Heart left ventricle (tissue), 16 donors: ENCODE measurements around the gene ISOC2. TPM values are rescaled to one million over a fixed set of nuclear protein-coding genes. Genes with fewer than 3 reads are reported as not detected.

Source experiments
- ATAC-seq, 4 donors: fragments of 200-7000 bp; cut with Tn5 transposase; one replicate each; pipeline ENCODE4 v1.9.1; 2020 to 2022; ENCODE audit warnings: moderate library complexity in 4 of 4, mild to moderate bottlenecking in 3 of 4, moderate number of reproducible peaks in 1 of 4
- DNase-seq, 5 donors: peaks; one replicate each; pipeline ENCODE4 v3.0.0-alpha.2; 2020
- H3K27ac ChIP-seq, 12 donors: fragments of 200-600 bp; sonication (generic) in 4 of 12; one replicate each; pipeline versions ENCODE4 v1.5.0 to v1.8.0; 2016 to 2022; ENCODE audit warnings: mild to moderate bottlenecking in 2 of 12
- H3K27me3 ChIP-seq, 9 donors: fragments of 200-600 bp; sonication (generic) in 2 of 9; one replicate each; pipeline versions ENCODE4 v1.5.1 to v1.8.0; 2016 to 2022; ENCODE audit warnings: mild to moderate bottlenecking in 3 of 9
- H3K36me3 ChIP-seq, 9 donors: fragments of 200-600 bp; sonication (generic) in 2 of 9; one replicate each; pipeline versions ENCODE4 v1.5.0 to v1.8.0; 2018 to 2022; ENCODE audit warnings: mild to moderate bottlenecking in 2 of 9
- H3K4me1 ChIP-seq, 12 donors: fragments of 200-600 bp; sonication (generic) in 4 of 12; one replicate each; pipeline versions ENCODE4 v1.5.0 to v1.8.0; 2016 to 2022; ENCODE audit warnings: mild to moderate bottlenecking in 3 of 12
- H3K4me3 ChIP-seq, 12 donors: fragments of 200-600 bp; sonication (generic) in 4 of 12; one replicate each; pipeline versions ENCODE4 v1.5.0 to v1.8.0; 2017 to 2022; ENCODE audit warnings: mild to moderate bottlenecking in 9 of 12, moderate library complexity in 4 of 12
- H3K9me3 ChIP-seq, 12 donors: fragments of 200-600 bp; sonication (generic) in 4 of 12; one replicate each; pipeline versions ENCODE4 v1.5.0 to v1.8.0; 2016 to 2022; ENCODE audit warnings: mild to moderate bottlenecking in 1 of 12
- CTCF ChIP-seq, 12 donors: fragments of 200-600 bp; sonication (generic) in 4 of 12; IDR thresholded peaks; one replicate each; pipeline versions ENCODE4 v1.5.0 to v1.8.0; 2018 to 2022; ENCODE audit warnings: antibody characterized with exemption in 12 of 12, mild to moderate bottlenecking in 5 of 12
- POLR2A ChIP-seq, 2 donors: fragments of 450-650 bp; IDR thresholded peaks; one replicate each; pipeline ENCODE4 v1.6.1; 2017; ENCODE audit warnings: antibody characterized with exemption in 2 of 2, mild to moderate bottlenecking in 2 of 2, moderate library complexity in 2 of 2
- WGBS, 4 donors: extraction: QIAGEN DNeasy Blood & Tissue Kit in 2 of 4; methylation state at CpG; one replicate each; pipeline versions ENCODE4 v1.1.5 to v1.1.7; 2013 to 2018; 5-methylcytosine and 5-hydroxymethylcytosine counted together
- intact Hi-C, 10 donors: fragments of 100-400 bp; cut with DNase I; formaldehyde crosslinking; loops; one replicate each; pipeline versions ENCODE4 v1.11.1 to v1.14.2; 2022
- polyA plus RNA-seq, 2 donors: library from polyadenylated mRNA; stranded (reverse); fragments of 200-250 nt; gene quantifications; one replicate each; pipeline ENCODE4 v1.2.3, GENCODE V29; 2013
- total RNA-seq, 9 donors: library from RNA; depleted of rRNA in 2 of 9; stranded (reverse); fragments of >200 nt in 2 of 9; fragmentation: NEBNext Ultra II Directional in 3 of 9; extraction: Animal tissue kit (Norgen Biotek cat#: 25700) in 3 of 9; gene quantifications; one replicate each; pipeline versions ENCODE4 v1.1.0 to v1.2.4, GENCODE V29; 2016 to 2023
- donor health status: ischemic (EF 13 %, LVEDD 7.1; RV severe dilation, severe dysfunction).
- donor health status: healthy with polysubstance abuse.
- donor health status: DM: no; HTN: yes; CAD: no.
- donor health status: DM: no; HTN: no; CAD: no.
- donor health status: ischemic (EF 25% LVEDD 6.9; RV normal size, moderate dysfunction).
- donor health status: ischemic (EF 25% LVEDD 5.7; RV mildly dilated, moderate dysfunction).
- donor health status: healthy.
- donor health status: DM: yes; HTN: yes; CAD: no.
- donor health status: ischemic (EF 35%, LVEDD 5.7; RV mildly dilated, moderate dysfunction).
- donor health status: nonischemic (EF 11% LVEDD 7.7; RV severe dilation, severe dysfunction).
- donor health status: DM: yes; HTN: yes; CAD: no.
- donor health status: PGD.
- donor health status: ischemic (EF 29% LVEDD 5.4; RV normal size, mild dysfunction).
- donor health status: nonischemic (EF 23%, LVEDD 6.1; RV moderate dilation, normal function).

The ISOC2 gene
- total and polyA plus RNA-seq, 11 donors, result 36.9 to 102 (median 51.1) TPM

- Histone ChIP-seq H3K4me3 (no peak overlapping the region), H3K36me3 (peaks cover 0 to 23% (median 10%) of the 10 kb centered on the region in 9 donors), H3K9me3 (no peaks in the 10 kb centered on the region), H3K27me3 (peaks cover 0 to 6% (median 0%) of the 10 kb centered on the region in 9 donors), H3K27ac (no peak overlapping the region), H3K4me1 (peaks cover 7 to 66% (median 43%) of the 10 kb centered on the region in 12 donors)
- peak in 2 of 5 donors; percentile 26 to 33 for DNase-seq
- WGBS, 4 donors, result 91 to 92% (median 92%) methylated on average over 68 to 83 of the region's 83 CpGs
- no peak for ATAC-seq
- no peak for TF ChIP-seq CTCF (IDR thresholded peaks at IDR 0.05)
- TF ChIP-seq POLR2A (IDR thresholded peaks at IDR 0.05), result no peak
- intact Hi-C loops, result no loop called here
Measured at GRCh38 chr19:55482156-55482961, 20.9 kb upstream of the ISOC2 start.

GRCh38 chr19:55481794-55482155 is 20.3 kb upstream of the ISOC2 start:
- Histone ChIP-seq H3K4me1 (peaks cover 7 to 62% (median 42%) of the 10 kb centered on the region in 12 donors), H3K27ac (no peak overlapping the region), H3K4me3 (no peak overlapping the region), H3K36me3 (peaks cover 0 to 23% (median 10%) of the 10 kb centered on the region in 9 donors), H3K9me3 (no peaks in the 10 kb centered on the region), H3K27me3 (peaks cover 0 to 6% (median 0%) of the 10 kb centered on the region in 9 donors)
- ATAC-seq (no peak), DNase-seq (peak in 1 of 5 donors; percentile 22)
- 76 to 84% (median 80%) methylated on average over 9 to 40 of the region's 40 CpGs for WGBS, 4 donors
- intact Hi-C loops, result no loop called here
- TF ChIP-seq CTCF (IDR thresholded peaks at IDR 0.05) (no peak), POLR2A (IDR thresholded peaks at IDR 0.05) (no peak)

GRCh38 chr19:55481148-55481793 is 19.8 kb upstream of the ISOC2 start:
- H3K27me3 ChIP-seq, result peaks cover 0 to 6% (median 0%) of the 10 kb centered on the region in 9 donors
- no peak overlapping the region for H3K4me3 ChIP-seq
- TF ChIP-seq POLR2A (IDR thresholded peaks at IDR 0.05) (no peak), CTCF (IDR thresholded peaks at IDR 0.05) (no peak)
- H3K27ac ChIP-seq, result no peak overlapping the region
- DNase-seq (peak in 1 of 5 donors; percentile 25), ATAC-seq (no peak)
- no peaks in the 10 kb centered on the region for H3K9me3 ChIP-seq
- peaks cover 7 to 57% (median 38%) of the 10 kb centered on the region in 12 donors for H3K4me1 ChIP-seq
- intact Hi-C loops, result no loop called here
- WGBS, 4 donors, result 94 to 96% (median 96%) methylated on average over 25 to 52 of the region's 52 CpGs
- peaks cover 0 to 23% (median 10%) of the 10 kb centered on the region in 9 donors for H3K36me3 ChIP-seq
